ENCODE results near the gene PSMD13.
A peak's percentile ranks its signal among the peaks of the same experiment; 100 is the strongest.

The PSMD13 gene

DNA sequence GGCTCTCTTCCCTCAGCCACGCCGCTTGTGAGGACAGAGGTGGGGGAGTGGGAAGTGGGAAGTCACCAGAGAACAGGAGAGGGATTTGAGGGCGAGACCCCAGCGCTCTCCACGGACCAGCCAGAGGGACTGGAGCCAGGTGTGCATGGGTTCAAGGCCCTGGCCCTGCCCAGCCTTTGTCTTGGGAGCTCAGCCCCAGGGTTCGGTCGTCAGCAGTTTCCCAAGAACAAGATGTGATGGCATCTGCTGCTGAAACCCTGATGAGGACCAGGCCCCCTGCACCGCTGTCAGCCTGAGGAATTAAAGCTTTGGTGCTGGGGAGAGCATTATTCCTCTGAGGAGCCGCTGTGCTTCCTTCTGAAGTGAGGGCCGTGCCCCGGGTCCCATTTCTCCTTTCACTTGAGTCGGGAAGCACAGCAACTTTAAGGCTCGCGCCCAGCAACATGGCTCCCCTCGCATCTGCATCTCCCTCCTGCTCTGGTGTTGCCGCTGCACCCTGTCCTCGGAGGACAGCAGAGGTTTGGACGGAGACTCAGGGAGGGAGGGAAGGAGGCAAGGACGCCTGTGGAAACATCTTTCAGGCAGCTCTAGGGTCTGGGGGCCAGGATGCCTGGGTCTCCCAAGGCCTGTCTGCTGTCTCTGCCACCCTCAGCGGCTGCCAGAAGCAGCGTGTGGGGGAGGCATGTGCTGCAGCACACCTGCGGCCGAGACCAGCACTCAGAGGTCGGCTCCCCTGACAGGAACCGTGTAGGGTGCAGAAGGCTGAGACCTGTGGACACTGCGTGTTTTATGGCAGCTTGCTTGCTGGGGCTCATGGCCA, 58.8 kb downstream of the PSMD13 start:
- TF ChIP-seq, protein P1, sequence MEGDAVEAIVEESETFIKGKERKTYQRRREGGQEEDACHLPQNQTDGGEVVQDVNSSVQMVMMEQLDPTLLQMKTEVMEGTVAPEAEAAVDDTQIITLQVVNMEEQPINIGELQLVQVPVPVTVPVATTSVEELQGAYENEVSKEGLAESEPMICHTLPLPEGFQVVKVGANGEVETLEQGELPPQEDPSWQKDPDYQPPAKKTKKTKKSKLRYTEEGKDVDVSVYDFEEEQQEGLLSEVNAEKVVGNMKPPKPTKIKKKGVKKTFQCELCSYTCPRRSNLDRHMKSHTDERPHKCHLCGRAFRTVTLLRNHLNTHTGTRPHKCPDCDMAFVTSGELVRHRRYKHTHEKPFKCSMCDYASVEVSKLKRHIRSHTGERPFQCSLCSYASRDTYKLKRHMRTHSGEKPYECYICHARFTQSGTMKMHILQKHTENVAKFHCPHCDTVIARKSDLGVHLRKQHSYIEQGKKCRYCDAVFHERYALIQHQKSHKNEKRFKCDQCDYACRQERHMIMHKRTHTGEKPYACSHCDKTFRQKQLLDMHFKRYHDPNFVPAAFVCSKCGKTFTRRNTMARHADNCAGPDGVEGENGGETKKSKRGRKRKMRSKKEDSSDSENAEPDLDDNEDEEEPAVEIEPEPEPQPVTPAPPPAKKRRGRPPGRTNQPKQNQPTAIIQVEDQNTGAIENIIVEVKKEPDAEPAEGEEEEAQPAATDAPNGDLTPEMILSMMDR (IDR thresholded peaks at IDR 0.05; ENCODE audit: insufficient read depth, low read depth, low read length, missing control alignments): no peak
- H3K4me3 ChIP-seq (ENCODE audit: low read depth, low read length): no peak overlapping the region
- no peak for DNase-seq (ENCODE audit: low read depth)

DNA sequence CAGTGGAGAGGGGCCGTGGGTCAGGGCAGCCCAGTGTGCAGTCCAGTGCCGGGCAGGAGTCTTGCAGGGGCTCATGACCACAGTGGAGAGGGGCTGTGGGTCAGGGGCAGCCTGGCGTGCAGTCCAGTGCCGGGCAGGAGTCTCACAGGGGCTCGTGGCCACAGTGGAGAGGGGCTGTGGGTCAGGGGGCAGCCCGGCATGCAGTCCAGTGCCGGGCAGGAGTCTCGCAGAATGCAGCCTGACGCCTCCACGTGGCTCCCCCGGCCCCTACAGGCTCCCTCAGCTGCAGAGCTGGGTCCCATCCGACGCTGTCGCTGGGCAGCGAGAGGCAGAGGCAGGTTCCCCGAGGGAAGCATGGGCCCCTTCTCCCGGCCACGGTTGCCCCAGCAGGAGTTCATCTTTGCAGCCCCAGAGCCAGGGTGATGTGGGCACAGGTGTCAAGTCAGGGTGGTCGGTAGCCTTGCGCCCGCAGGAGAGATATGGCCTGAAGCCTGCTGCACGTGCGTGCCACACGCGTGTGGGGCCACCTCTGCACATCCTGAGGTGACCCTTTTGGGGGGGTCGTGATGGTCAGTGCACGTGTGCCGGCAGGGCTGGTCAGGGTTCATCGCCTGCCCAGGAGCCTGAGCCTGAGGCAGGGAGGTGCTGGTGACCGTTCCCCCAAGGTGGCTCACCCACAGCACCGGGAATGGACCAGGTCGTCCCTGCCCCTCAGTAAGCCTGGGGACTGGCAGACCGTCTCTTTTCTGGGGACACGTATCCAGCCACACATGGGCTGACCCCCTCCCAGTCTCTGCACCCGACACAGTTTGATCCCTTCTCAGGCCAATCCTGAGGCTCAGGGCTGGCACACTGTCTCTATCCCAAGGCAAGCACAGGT, 59.6 kb downstream of the PSMD13 start:
- TF ChIP-seq, protein P1 (IDR thresholded peaks at IDR 0.05; ENCODE audit: insufficient read depth, low read depth, low read length, missing control alignments): no peak
- no peak overlapping the region for H3K4me3 ChIP-seq (ENCODE audit: low read depth, low read length)
- no peak for DNase-seq (ENCODE audit: low read depth)

- no peak overlapping the region for H3K4me3 ChIP-seq (ENCODE audit: low read depth, low read length)
- DNase-seq (ENCODE audit: low read depth): no peak
- TF ChIP-seq, protein P1 (IDR thresholded peaks at IDR 0.05; ENCODE audit: insufficient read depth, low read depth, low read length, missing control alignments): no peak
Measured at GRCh38 chr11:297051-297585, 60.3 kb downstream of the PSMD13 start.

GRCh38 chr11:297586-298405, 61.0 kb downstream of the PSMD13 start:
- DNase-seq (ENCODE audit: low read depth): peak; percentile 91

GRCh38 chr11:298406-299065, 61.8 kb downstream of the PSMD13 start:
- no peak for DNase-seq (ENCODE audit: low read depth)
- no peak overlapping the region for H3K4me3 ChIP-seq (ENCODE audit: low read depth, low read length)

More at GRCh38 chr11:297586-298405, 61.0 kb downstream of the PSMD13 start:
- H3K4me3 ChIP-seq (ENCODE audit: low read depth, low read length): peak overlapping the region; percentile 3; the same call in 1 of the 2 replicates
- TF ChIP-seq, protein P1 (IDR thresholded peaks at IDR 0.05; ENCODE audit: insufficient read depth, low read depth, low read length, missing control alignments): no peak

More at GRCh38 chr11:298406-299065, 61.8 kb downstream of the PSMD13 start:
- TF ChIP-seq, protein P1 (IDR thresholded peaks at IDR 0.05; ENCODE audit: insufficient read depth, low read depth, low read length, missing control alignments): no peak

Data from GM12865 (cell line).